GM19239 (cell line): Measurements from ENCODE around the gene TMEM88.
A peak's percentile ranks its signal among the peaks of the same experiment; 100 is the strongest.

Experiments used
- DNase-seq: peaks from one replicate; pipeline ENCODE4 v3.0.0; 2011; ENCODE audit warnings: low spot score; ENCODE audit not compliant: insufficient read length
- FAIRE-seq: peaks from 2 replicates; lab custom pipeline; 2011; peaks lifted over from hg19 to GRCh38; lab: Jason Lieb, UNC

Gene TMEM88

DNA sequence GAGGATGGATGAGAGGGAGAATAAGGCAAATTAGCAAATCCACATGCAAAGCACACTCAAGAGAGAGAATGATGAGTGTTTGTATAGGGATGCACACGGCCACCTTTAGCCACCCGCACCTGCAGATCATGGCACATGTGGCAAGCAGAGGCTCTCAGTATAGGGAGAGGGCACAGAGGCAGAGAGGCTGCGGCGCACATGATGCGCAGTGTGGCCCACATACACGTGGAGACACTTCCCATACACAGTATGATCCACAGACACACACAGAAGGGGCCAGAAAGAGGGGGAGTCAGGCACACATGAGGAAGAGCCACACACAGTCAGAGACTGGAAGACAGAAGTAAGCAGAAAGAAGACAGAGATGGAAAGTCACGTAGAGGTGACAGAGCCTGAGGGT lies 27.2 kb downstream of the TMEM88 start:
- FAIRE-seq, result peak; percentile 28
- no peak for DNase-seq

DNA sequence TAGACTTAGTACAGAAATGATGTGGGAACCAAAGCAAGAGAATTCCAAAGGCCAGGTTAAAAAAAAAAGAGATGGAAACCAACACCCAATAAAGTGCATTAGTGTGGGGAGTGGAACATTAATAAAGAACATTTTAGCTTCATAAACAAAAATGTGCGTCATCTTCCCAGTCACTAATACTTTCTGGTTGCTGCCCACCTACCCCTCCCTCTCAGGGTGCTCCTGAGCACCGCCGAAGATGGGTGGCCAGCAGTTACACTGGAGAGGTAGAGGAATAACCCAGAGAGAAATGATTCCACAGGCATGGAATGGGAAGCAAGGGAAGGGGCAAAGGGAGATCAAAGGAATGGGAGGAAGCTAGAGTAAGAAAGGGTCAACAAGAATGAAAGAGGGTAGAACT lies 27.8 kb downstream of the TMEM88 start:
- FAIRE-seq (no peak), DNase-seq (no peak)

DNA sequence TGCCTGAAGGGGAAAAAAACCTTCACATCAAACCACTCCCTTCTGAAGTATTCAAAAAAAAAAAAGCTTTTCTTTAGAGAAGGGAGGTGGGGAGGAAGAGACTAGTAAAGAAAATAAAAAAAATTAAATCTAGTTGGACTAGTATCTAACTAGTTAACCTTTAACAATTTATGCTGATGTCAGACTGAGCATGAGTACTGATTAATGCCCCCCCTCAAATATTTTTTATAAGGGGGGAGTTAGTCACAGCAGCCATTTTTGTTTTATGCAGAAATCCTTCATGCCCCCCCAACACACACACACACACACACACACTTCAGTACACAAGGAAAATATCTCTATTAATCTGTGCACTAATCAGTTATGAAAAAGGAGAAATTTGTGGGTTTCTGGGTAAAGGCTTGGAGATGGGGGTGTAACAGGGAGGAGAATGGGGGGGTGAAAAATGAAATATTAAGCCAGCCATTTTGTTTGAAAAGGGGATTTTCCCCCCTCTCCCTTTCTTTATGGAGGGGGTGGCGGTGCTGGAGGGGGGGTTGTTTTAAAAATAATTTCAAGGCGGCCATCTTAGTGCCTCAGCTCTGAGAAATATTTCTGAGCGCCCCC lies 29.0 kb downstream of the TMEM88 start:
- DNase-seq (no peak), FAIRE-seq (no peak)

DNA sequence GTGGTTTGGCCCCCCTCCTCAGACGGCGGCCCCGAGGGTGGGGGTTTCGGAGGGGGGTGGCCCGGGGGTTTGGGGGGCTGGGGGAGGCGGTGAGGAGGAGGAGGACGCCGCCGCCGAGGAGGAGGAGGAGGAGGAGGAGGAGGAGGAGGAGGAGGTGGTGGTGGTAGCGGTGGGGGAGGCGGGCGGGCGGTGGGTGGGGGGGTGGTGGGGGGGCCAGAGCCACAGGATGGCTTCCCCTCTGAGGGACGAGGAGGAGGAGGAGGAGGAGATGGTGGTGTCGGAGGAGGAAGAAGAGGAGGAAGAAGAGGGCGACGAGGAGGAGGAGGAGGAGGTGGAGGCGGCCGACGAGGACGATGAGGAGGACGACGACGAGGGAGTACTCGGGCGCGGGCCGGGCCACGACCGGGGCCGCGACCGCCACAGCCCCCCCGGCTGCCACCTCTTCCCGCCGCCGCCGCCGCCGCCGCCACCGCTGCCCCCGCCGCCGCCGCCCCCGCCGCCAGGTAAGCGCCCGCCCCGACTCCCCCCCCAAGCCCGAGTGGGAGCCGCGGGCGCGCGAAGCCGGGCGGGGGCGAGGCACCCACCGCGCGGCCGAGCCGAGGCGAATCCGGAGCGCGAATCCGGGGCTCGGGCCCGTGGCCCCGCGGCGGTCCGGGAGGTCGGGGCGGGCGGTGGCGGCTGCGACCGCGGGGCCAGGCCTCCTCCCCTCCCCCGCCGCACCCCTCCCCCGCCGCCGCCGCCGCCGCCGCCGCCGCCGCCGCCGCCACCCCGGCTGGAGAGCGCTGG lies 29.9 kb downstream of the TMEM88 start:
- DNase-seq (no peak), FAIRE-seq (no peak)

DNA sequence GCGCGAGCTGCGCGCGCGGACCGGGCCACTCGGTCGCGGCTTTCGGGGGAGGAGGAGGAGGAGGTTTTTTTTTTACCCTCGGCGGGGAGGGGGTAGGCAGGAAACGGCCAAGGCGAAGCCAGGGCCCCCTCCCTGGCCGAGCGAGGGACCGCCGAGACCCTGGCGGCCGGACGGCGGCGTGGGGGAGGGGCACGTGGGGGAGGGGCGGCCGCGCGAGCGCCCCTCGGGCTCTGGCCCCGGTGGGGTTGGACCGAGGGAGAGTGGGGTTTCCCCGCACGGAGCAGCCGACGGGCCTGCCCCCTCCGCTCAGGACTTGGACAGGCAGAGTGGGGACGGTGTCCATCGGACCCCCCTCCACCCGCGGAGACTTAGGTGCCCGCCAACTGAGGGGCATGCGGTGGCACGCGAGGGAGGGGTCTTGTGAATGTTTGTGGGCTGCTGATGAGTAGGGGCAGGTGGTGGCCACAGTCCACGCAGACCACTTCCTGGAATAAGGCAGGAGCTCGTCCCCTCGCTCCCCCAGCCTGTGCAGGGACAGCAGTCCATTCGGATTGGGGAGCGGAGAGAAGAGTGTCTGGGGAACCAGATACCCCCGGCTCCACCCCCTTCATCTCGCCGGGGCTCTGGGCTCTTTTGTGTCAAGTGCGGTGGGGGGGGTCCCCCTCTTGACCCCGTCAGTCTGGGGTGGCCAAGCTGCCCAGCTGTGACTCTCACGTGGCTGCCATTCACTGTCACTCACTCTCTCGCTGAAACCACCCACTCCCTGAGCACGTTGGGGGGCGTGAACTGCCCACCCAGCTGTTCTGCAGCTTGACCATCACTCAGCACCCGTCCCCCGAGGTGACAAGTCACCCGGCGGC lies 30.7 kb downstream of the TMEM88 start:
- peak; percentile 57 for FAIRE-seq
- DNase-seq, result peak; percentile 65

GRCh38 chr17:7886227-7887037 lies 31.6 kb downstream of the TMEM88 start:
- peak; percentile 82 for FAIRE-seq

DNA sequence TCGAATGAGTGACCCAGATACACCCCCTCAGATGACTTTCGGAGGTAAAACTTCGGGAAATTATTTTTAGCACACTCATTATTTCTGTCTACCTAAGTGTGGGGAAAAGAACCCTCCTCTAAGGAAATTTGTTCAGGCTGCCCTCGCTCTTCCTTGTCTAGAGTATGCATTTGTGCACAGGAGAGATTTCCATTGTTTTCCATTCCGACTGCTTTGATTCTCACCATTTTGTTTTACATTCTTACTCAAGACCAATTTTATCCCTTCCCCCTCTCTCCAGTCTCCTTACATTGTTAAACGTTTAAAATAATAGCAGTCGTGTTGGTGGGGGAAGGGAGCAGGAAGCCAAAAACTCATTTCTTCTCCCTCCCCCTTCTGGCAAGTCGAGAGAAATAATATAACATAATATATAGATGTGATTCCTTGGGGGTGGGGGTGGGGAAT lies 32.2 kb downstream of the TMEM88 start:
- FAIRE-seq (no peak), DNase-seq (no peak)

More at GRCh38 chr17:7886227-7887037, 31.6 kb downstream of the TMEM88 start:
- DNase-seq, result peak; percentile 40

DNA sequence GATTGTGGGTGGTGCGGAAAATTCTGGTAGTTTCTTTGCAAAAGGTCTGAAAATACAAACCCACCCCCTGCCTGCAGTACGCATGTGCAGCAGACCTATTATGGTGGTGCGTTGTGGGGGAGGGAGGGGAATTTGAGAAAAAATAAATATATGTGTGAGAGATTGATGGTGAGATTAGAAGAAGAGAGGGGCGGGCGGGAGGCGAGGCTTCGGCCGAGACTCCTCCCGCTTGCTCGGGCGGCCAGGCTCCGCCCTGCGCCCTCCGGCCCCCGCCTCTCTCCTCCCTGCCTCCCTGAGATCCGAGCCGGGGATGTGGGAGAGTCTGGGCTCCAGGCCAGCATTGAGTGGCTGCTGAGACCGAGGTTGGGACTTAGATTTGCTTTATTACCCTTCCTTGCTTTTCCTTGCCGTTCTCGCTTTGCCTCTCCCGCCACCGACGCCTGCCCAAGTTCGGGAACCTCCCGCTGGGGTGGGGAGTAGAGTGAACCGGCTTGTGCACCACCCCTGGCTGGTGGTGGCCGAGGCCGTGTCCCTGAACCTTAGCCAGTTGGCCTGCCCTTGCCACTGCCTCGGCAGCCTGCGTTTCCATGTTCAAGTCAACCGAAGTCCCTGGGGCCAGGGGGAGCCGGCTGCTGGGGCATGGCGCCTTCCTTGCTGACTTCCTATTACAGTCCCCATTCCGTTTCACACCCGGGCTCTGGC lies 32.8 kb downstream of the TMEM88 start:
- DNase-seq, result peak; percentile 74
- FAIRE-seq, result peak; percentile 91

DNA sequence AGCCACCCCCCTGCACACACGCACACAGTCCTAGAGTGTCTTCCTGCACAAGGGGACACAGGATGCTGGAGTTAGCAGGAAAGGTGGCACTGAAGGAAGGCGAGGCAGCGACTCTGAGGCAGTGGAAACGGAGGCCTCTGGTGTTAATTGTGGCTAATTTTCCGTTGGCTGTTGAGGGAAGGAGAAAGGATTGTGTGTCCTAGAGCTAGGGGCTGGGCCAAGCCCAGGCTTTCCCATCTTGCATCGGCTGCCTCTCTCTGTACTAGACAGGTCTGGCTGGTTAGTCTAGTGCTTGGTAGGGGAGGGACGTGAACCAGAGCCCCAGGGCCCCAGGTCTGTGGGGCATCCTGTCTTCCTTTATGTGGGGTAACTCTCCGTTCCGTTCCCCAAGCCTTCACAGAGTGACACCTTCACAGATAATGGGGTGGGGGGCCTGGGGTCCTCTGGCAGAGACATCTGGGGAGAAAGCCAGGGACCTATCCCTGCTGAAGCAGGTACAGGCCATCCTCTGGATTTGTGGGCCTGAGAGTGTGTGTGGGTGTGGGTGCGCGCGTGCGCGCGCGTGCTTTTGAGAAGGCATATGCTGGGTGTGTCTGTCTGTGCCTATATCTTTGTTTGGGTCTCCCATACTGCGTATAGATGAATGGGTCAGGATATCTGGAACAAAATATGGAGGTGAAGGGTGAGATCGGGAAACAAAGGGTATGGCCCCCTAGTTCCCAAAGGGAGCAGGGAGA lies 33.5 kb downstream of the TMEM88 start, which contains the start of gene CHD3:
TSS of gene CHD3 (plus strand) at position 606 of the 737 bp plus-strand sequence. CDS start 212 bp downstream, outside the sequence.
- FAIRE-seq (peak; percentile 87), DNase-seq (no peak)

DNA sequence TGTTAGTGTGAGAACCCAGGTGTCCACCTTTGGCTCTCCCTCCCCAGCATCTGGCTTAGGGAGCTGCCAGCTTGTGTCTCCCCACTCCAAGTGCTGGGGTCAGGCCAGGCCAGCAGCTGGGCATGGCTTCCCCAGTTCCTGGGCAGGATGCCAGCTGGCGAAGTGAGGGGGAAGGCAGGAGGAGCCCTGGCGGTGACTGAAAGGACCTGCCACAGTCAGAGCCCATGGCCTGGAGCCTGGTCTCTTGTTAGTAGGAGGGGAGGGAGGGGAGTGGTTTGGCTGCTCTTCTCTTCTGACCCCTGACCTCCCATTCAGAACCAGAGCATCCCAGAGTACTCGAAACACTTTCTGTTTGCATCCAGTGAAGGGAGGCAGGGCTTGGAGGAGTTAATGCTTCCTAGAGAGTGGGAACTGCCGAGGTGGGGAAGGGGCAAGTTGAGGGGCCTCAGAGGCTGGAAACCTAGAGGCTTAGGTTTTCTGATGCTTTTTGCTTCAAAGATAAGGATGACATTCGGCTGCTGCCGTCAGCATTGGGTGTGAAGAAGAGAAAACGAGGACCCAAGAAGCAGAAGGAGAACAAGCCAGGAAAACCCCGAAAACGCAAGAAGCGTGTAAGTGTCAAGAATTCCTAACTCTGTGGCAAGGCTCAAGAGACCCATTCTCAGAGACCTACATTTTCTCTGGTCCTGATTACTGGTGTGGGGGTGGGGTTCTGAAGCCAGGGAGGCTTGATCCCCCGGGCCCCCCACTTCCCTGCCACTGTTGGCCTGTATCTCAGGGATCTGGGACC lies 34.5 kb downstream of the TMEM88 start:
- DNase-seq, result no peak
- FAIRE-seq, result no peak

DNA sequence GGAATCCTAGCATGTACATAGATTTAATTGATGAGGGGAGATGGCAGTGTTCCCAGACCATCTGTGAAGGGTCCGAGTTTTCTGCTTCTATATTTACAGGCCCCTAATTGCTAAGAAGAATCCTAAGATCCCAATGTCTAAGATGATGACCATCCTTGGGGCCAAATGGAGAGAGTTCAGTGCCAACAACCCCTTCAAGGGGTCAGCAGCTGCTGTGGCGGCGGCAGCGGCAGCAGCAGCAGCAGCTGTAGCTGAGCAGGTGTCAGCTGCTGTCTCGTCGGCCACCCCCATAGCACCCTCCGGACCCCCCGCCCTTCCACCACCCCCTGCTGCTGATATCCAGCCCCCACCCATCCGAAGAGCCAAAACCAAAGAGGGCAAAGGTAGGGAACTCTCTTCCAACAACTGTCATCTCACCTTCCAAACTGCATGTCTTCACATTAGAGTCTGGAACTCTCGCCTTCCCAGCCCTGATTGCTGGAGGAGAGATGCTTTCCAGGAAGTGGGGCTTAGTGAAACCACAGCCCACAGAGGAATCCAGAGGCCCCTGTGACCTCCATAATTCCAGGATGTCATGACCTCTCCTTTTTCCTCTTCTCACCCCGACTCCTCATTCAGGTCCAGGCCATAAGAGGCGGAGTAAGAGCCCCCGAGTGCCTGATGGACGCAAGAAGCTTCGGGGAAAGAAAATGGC lies 38.5 kb downstream of the TMEM88 start:
- FAIRE-seq, result no peak
- DNase-seq, result no peak

DNA sequence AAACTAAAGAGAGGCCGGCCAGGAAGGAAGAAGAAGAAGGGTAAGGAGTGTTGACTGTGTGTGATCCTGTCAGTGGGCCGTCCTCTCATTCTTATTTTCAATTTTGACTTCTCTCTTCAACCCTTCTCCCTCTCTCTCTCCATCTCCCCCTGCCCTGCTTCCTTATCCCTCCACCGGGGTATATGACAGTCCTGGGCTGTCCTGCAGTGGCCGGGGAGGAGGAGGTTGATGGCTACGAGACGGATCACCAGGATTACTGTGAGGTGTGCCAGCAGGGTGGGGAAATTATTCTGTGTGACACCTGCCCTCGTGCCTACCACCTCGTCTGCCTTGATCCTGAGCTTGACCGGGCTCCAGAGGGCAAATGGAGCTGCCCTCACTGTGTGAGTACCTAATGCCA lies 39.4 kb downstream of the TMEM88 start:
- no peak for FAIRE-seq
- DNase-seq, result no peak

GRCh38 chr17:7894866-7895265 lies 40.0 kb downstream of the TMEM88 start:
- DNase-seq, result no peak
- FAIRE-seq, result no peak

DNA sequence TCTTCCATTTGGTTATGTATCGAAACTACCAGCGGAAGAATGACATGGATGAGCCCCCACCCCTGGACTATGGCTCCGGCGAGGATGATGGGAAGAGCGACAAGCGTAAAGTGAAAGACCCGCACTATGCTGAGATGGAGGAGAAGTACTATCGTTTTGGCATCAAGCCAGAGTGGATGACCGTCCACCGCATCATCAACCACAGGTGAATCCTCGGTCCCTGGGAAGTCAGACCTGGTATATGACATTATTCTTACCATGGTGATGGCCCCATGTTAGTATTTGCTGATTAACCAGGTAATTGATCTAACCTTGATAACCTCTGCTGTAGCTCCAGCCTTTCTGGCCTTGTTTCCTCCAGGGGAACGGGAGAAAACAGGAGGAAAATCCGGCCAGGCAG lies 42.2 kb downstream of the TMEM88 start:
- no peak for DNase-seq
- no peak for FAIRE-seq

GRCh38 chr17:7897773-7898172 lies 42.9 kb downstream of the TMEM88 start:
- FAIRE-seq, result no peak
- no peak for DNase-seq

- no peak for DNase-seq
- no peak for FAIRE-seq
Observed at GRCh38 chr17:7903154-7904103, 48.6 kb downstream of the TMEM88 start.
